Endothelial cell of umbilical vein (primary cell): ENCODE results near the gene DDX56. TPM values are rescaled to one million over a fixed set of nuclear protein-coding genes. Genes with fewer than 3 reads are reported as not detected.

Experiments
- BruUV-seq: library from RNA; stranded (reverse); fragments of 400-500 nt; replicated peaks from 2 replicates; lab custom pipeline; 2021; lab: Mats Ljungman, UMichigan
- CTCF ChIA-PET: fragments of 300-600, 350-600 bp; sonication (Branson Sonifier 250); formaldehyde crosslinking; loops from one replicate; lab custom pipeline; 2021; ENCODE audit warnings: antibody characterized with exemption, inconsistent platforms; lab: Charles Lee
- POLR2A ChIA-PET: fragments of 300-600, 350-600 bp; sonication (Branson Sonifier 250); formaldehyde crosslinking; loops from one replicate; lab custom pipeline; 2021; ENCODE audit warnings: antibody characterized with exemption, inconsistent platforms; lab: Charles Lee
- DNase-seq: peaks from one replicate; pipeline ENCODE4 v3.0.0-alpha.2; 2011; ENCODE audit warnings: low read depth, low spot score
- FAIRE-seq: peaks from 2 replicates; lab custom pipeline; 2011; peaks lifted over from hg19 to GRCh38; lab: Jason Lieb, UNC
- H2AFZ ChIP-seq: 2 replicates; pipeline ENCODE4 v1.6.0; 2012; ENCODE audit warnings: low read depth, low read length, control low read depth, inconsistent platforms
- H3K27ac ChIP-seq: 2 replicates; pipeline ENCODE4 v1.5.1; 2011; ENCODE audit warnings: low read depth, mild to moderate bottlenecking, control low read depth, low read length, moderate library complexity; ENCODE audit not compliant: insufficient read depth
- H3K27me3 ChIP-seq, 2 experiments: 2 replicates each; pipeline versions ENCODE4 v1.6.0 to v1.6.1; 2011; ENCODE audit warnings: low read length in 2 of 2, mixed read lengths in 1 of 2; ENCODE audit not compliant: control insufficient read depth in 2 of 2, insufficient read depth in 2 of 2
- H3K36me3 ChIP-seq, 2 experiments: 2 replicates in 1 of 2; 3 replicates in 1 of 2; pipeline ENCODE4 v1.5.1; 2011; ENCODE audit warnings: low read length in 2 of 2, mild to moderate bottlenecking in 1 of 2, moderate library complexity in 1 of 2; ENCODE audit not compliant: control insufficient read depth in 2 of 2, insufficient read depth in 2 of 2; ENCODE audit errors: extremely low read depth in 1 of 2
- H3K4me1 ChIP-seq: 3 replicates; pipeline ENCODE4 v1.5.1; 2011; ENCODE audit warnings: mild to moderate bottlenecking, low read length; ENCODE audit not compliant: control insufficient read depth, insufficient read depth; ENCODE audit errors: extremely low read depth
- H3K4me2 ChIP-seq: 2 replicates; pipeline ENCODE4 v1.6.1; 2011; ENCODE audit warnings: low read length, control low read depth, mixed read lengths; ENCODE audit not compliant: insufficient read depth
- H3K4me3 ChIP-seq, 3 experiments: fragments of 200-600 bp in 1 of 3; sonication (generic), shearing (Covaris generic) in 1 of 3; replicated peaks in 1 of 3; 2 replicates each; pipeline ENCODE4 v1.5.1; 2011 to 2016; ENCODE audit warnings: control low read depth in 3 of 3, low read length in 3 of 3, mild to moderate bottlenecking in 2 of 3, inconsistent platforms in 1 of 3, low read depth in 1 of 3, moderate library complexity in 1 of 3; ENCODE audit not compliant: insufficient read depth in 1 of 3
- H3K79me2 ChIP-seq: 2 replicates; pipeline ENCODE4 v1.6.0; 2012; ENCODE audit warnings: low read length, inconsistent platforms; ENCODE audit not compliant: control insufficient read depth, insufficient read depth
- H3K9ac ChIP-seq: replicated peaks from 2 replicates; pipeline ENCODE3; 2011; ENCODE audit warnings: low read length, control low read depth; ENCODE audit not compliant: insufficient read depth; ENCODE audit errors: extremely low read depth
- H3K9me1 ChIP-seq: replicated peaks from 3 replicates; pipeline ENCODE4 v1.6.0; 2011; ENCODE audit warnings: mild to moderate bottlenecking, low read length; ENCODE audit not compliant: control insufficient read depth, insufficient read depth; ENCODE audit errors: extremely low read depth
- H3K9me3 ChIP-seq: replicated peaks from 2 replicates; pipeline ENCODE4 v1.5.1; 2012; ENCODE audit warnings: low read length, inconsistent platforms; ENCODE audit not compliant: control insufficient read depth, insufficient read depth
- H4K20me1 ChIP-seq: replicated peaks from 2 replicates; pipeline ENCODE3; 2011; ENCODE audit warnings: mild to moderate bottlenecking, low read length; ENCODE audit not compliant: control insufficient read depth, insufficient read depth; ENCODE audit errors: extremely low read depth
- EZH2 ChIP-seq: IDR thresholded peaks from 2 replicates; pipeline ENCODE4 v1.6.1; 2012; ENCODE audit warnings: borderline replicate concordance, low read depth, mild to moderate bottlenecking, moderate library complexity, low read length, inconsistent platforms; ENCODE audit not compliant: severe bottlenecking
- FOS ChIP-seq: IDR thresholded peaks from 2 replicates; pipeline ENCODE4 v1.6.1; 2011; ENCODE audit warnings: mild to moderate bottlenecking, low read length, moderate library complexity, borderline replicate concordance; ENCODE audit not compliant: insufficient read depth
- GATA2 ChIP-seq: IDR thresholded peaks from 2 replicates; pipeline ENCODE4 v1.7.0; 2011; ENCODE audit warnings: low read depth, mild to moderate bottlenecking, moderate library complexity, mixed read lengths, low read length; ENCODE audit not compliant: insufficient read length, insufficient read depth
- JUN ChIP-seq: IDR thresholded peaks from 2 replicates; pipeline ENCODE4 v1.6.1; 2011; ENCODE audit warnings: borderline replicate concordance, low read depth; ENCODE audit not compliant: insufficient read length, insufficient read depth
- MYC ChIP-seq: IDR thresholded peaks from one replicate; pipeline ENCODE4 v1.6.1; 2011; ENCODE audit warnings: mild to moderate bottlenecking, low read depth, low read length
- POLR2AphosphoS5 ChIP-seq: IDR thresholded peaks from 2 replicates; pipeline ENCODE4 v1.6.1; 2012; ENCODE audit warnings: low read depth, mild to moderate bottlenecking, control low read depth, low read length, moderate library complexity; ENCODE audit not compliant: insufficient read depth
- dilution Hi-C: fragments of 300-500 bp; cut with MboI; formaldehyde crosslinking; loops from one replicate; pipeline ENCODE4 v1.15.0; 2019; ENCODE audit warnings: low sequenced_read_pairs; ENCODE audit not compliant: extremely low pct_ligation_motif_present
- intact Hi-C: fragments of 100-400 bp; cut with micrococcal nuclease; formaldehyde crosslinking; loops from one replicate; pipeline ENCODE4 v1.10.0; 2022
- polyA plus RNA-seq, 4 experiments: library from polyadenylated mRNA; depleted of rRNA in 3 of 4; stranded (reverse) in 3 of 4; unstranded in 1 of 4; fragments of >200 nt; gene quantifications; 2 replicates each; pipeline versions ENCODE4 v1.2.1 to v1.2.3, GENCODE V29; 2011 to 2012; ENCODE audit warnings: missing spikeins in 1 of 4
- total RNA-seq: library from RNA; stranded (reverse); gene quantifications from 2 replicates; pipeline ENCODE4 v1.2.3, GENCODE V29; 2021
- TF ChIP-seq, protein P1 (sequence below): IDR thresholded peaks from 2 replicates; pipeline ENCODE4 v1.6.1; 2011; ENCODE audit not compliant: insufficient read depth, insufficient read length
- TF ChIP-seq, protein P2 (sequence below), 2 donors: IDR thresholded peaks; 1 replicate in 1 of 2; 2 replicates in 1 of 2; pipeline ENCODE4 v1.5.1; 2011; ENCODE audit warnings: low read length in 2 of 2, mild to moderate bottlenecking in 2 of 2, moderate library complexity in 2 of 2, control low read depth in 1 of 2, inconsistent platforms in 1 of 2, low read depth in 1 of 2; ENCODE audit not compliant: insufficient read depth in 1 of 2; ENCODE audit errors: extremely low read depth in 1 of 2

The DDX56 gene
- total and polyA plus RNA-seq, 2 donors (not counting 3 experiments of a cell fraction or from before 2014, with no cell fraction given), result 94.7 to 96.6 TPM

DNA sequence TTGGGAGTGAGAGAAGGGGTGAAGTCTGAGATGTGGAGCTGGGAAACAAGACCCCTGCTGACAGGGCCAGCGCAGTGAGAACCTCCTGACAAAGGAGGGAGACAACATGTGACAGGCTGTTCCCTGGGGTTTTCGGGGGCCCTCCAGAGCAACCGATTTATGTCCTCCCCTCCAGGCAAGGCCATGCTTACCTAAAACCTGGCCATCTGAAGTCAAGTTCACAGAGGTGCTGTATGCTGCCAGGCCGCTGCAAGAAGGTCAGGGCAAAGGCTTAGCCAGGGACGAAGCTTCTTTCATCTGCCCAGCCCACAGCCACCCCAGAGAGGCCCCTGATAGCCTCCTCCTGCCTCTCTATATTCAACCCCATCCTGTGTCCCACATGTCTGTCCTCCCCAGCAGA lies 53.1 kb downstream of the DDX56 start:
- no peaks in the 10 kb centered on the region for H3K9me1 ChIP-seq
- no peak overlapping the region for H3K4me2 ChIP-seq
- DNase-seq (no peak), FAIRE-seq (no peak)
- no peak overlapping the region for H3K9ac ChIP-seq
- no peaks in the 10 kb centered on the region for H3K4me1 ChIP-seq
- no peaks in the 10 kb centered on the region for H4K20me1 ChIP-seq
- no TSS peak for BruUV-seq
- TF ChIP-seq JUN (no peak), FOS (no peak), GATA2 (no peak), EZH2 (no peak), POLR2AphosphoS5 (no peak), MYC (no peak)
- TF ChIP-seq, protein P1, sequence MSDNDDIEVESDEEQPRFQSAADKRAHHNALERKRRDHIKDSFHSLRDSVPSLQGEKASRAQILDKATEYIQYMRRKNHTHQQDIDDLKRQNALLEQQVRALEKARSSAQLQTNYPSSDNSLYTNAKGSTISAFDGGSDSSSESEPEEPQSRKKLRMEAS, result no peak
- TF ChIP-seq, protein P2, sequence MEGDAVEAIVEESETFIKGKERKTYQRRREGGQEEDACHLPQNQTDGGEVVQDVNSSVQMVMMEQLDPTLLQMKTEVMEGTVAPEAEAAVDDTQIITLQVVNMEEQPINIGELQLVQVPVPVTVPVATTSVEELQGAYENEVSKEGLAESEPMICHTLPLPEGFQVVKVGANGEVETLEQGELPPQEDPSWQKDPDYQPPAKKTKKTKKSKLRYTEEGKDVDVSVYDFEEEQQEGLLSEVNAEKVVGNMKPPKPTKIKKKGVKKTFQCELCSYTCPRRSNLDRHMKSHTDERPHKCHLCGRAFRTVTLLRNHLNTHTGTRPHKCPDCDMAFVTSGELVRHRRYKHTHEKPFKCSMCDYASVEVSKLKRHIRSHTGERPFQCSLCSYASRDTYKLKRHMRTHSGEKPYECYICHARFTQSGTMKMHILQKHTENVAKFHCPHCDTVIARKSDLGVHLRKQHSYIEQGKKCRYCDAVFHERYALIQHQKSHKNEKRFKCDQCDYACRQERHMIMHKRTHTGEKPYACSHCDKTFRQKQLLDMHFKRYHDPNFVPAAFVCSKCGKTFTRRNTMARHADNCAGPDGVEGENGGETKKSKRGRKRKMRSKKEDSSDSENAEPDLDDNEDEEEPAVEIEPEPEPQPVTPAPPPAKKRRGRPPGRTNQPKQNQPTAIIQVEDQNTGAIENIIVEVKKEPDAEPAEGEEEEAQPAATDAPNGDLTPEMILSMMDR (IDR thresholded peaks at IDR 0.05; ENCODE audit: extremely low read depth in 1 of 2, insufficient read depth in 1 of 2, low read depth in 1 of 2, low read length in 2 of 2), result no peak
- H3K27ac ChIP-seq, result no peak overlapping the region
- no peaks in the 10 kb centered on the region for H3K36me3 ChIP-seq
- no peak overlapping the region for H3K4me3 ChIP-seq
- intact Hi-C loops (no loop called here), dilution Hi-C loops (no loop called here)
- CTCF ChIA-PET, result interaction anchor here (0.5 to 3.0 kb wide), 3 partner anchors 14 to 287 kb away, joined by 3 to 17 read pairs (median 4); no protein-coding TSS in a partner anchor
- H3K27me3 ChIP-seq, result peaks cover 6 to 8% of the 10 kb centered on the region in 2 experiments
- no peak overlapping the region for H2AFZ ChIP-seq
- no peaks in the 10 kb centered on the region for H3K79me2 ChIP-seq
- POLR2A ChIA-PET, result no interaction called here
- no peaks in the 10 kb centered on the region for H3K9me3 ChIP-seq
